Nephron (organoid): ENCODE results near the gene SSR1.
A peak's percentile ranks its signal among the peaks of the same experiment; 100 is the strongest.

Experiments
- H3K27ac Mint-ChIP-seq, 3 experiments: 2 replicates each; pipeline ENCODE4 v1.8.0; 2020; ENCODE audit warnings: mixed read lengths in 3 of 3, mild to moderate bottlenecking in 2 of 3, moderate library complexity in 1 of 3
- H3K27me3 Mint-ChIP-seq: 2 replicates; pipeline ENCODE4 v1.8.0; 2021; ENCODE audit warnings: low read depth, mild to moderate bottlenecking, moderate library complexity, mixed read lengths
- H3K36me3 Mint-ChIP-seq: 2 replicates; pipeline ENCODE4 v1.8.0; 2020; ENCODE audit warnings: low read depth, mixed read lengths
- H3K4me1 Mint-ChIP-seq: 2 replicates; pipeline ENCODE4 v1.8.0; 2020; ENCODE audit warnings: mixed read lengths
- H3K4me3 Mint-ChIP-seq, 3 experiments: 2 replicates each; pipeline ENCODE4 v1.8.0; 2020; ENCODE audit warnings: mild to moderate bottlenecking in 3 of 3, mixed read lengths in 3 of 3, moderate library complexity in 2 of 3
- H3K9me3 Mint-ChIP-seq: 2 replicates; pipeline ENCODE4 v1.8.0; 2020; ENCODE audit warnings: mixed read lengths
- TF ChIP-seq, protein P1 (sequence below), 3 experiments: fragments of 200-600 bp; sonication (generic); IDR thresholded peaks; one replicate each; pipeline ENCODE4 v1.5.0; 2021; ENCODE audit warnings: antibody characterized with exemption in 3 of 3; ENCODE audit not compliant: unreplicated experiment in 3 of 3

The SSR1 gene

DNA sequence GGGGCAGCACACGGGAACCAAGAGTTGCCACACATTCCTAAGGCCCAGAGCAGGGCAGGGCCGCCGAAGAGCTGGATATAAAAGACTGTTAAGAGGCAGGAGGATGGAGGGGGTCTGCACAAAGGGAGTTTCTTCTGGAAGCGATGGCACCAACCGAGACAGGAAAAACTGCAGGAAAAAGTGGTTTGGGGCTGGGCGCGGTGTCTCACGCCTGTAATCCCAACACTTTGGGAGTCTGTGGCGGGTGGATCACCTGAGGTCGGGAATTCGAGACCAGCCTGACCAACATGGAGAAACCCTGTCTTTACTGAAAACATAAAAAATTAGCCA, 41.8 kb downstream of the SSR1 start:
- Mint-ChIP-seq H3K4me1 (peaks cover 18% of the 10 kb centered on the region), H3K36me3 (no peaks in the 10 kb centered on the region), H3K27ac (no peak overlapping the region), H3K27me3 (no peaks in the 10 kb centered on the region), H3K9me3 (no peaks in the 10 kb centered on the region), H3K4me3 (no peak overlapping the region)
- TF ChIP-seq, protein P1, sequence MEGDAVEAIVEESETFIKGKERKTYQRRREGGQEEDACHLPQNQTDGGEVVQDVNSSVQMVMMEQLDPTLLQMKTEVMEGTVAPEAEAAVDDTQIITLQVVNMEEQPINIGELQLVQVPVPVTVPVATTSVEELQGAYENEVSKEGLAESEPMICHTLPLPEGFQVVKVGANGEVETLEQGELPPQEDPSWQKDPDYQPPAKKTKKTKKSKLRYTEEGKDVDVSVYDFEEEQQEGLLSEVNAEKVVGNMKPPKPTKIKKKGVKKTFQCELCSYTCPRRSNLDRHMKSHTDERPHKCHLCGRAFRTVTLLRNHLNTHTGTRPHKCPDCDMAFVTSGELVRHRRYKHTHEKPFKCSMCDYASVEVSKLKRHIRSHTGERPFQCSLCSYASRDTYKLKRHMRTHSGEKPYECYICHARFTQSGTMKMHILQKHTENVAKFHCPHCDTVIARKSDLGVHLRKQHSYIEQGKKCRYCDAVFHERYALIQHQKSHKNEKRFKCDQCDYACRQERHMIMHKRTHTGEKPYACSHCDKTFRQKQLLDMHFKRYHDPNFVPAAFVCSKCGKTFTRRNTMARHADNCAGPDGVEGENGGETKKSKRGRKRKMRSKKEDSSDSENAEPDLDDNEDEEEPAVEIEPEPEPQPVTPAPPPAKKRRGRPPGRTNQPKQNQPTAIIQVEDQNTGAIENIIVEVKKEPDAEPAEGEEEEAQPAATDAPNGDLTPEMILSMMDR (IDR thresholded peaks at IDR 0.05; ENCODE audit: unreplicated experiment in 3 of 3) = no peak

DNA sequence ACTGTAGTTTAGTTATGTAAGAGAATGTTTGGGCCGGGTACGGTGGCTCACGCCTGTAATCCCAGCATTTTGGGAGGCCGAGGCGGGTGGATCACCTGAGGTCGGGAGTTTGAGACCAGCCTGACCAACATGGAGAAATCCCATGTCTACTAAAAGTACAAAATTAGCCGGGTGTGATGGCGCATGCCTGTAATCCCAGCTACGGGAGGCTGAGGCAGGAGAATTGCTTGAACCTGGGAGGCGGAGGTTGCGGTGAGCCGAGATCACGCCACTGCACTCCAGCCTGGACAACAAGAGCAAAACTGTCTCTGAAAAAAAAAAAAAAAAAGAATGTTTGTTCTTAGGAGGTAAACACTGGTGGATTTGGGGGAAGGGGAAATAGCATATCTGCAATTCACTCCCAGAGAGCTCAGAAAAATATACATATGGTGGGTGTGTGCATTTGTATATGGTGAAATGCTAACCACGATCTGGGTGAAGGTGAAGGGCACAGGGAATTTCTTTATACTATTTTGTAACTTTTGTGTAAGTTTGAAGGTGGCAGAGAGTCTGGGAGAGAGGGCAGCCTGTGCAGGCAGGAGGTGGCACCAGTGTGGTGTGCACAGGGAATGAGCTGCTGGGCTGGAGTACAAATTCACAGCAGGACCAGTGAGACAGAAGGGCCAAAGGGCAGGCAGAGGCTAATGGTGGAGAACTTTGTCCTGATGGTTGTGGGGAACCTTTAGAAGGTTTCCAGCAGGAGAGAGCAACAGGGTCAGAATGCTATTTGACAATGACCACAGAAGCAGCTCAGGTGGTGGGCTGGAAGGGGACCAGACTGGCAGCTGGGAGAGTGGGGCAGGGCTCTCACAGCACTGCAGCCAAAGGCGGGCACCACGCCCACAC, 42.4 kb downstream of the SSR1 start:
- Mint-ChIP-seq H3K27me3 (no peaks in the 10 kb centered on the region), H3K9me3 (no peaks in the 10 kb centered on the region), H3K27ac (no peak overlapping the region), H3K4me3 (no peak overlapping the region), H3K36me3 (no peaks in the 10 kb centered on the region), H3K4me1 (peaks cover 18% of the 10 kb centered on the region)
- TF ChIP-seq, protein P1 (IDR thresholded peaks at IDR 0.05; ENCODE audit: unreplicated experiment in 3 of 3) = no peak

DNA sequence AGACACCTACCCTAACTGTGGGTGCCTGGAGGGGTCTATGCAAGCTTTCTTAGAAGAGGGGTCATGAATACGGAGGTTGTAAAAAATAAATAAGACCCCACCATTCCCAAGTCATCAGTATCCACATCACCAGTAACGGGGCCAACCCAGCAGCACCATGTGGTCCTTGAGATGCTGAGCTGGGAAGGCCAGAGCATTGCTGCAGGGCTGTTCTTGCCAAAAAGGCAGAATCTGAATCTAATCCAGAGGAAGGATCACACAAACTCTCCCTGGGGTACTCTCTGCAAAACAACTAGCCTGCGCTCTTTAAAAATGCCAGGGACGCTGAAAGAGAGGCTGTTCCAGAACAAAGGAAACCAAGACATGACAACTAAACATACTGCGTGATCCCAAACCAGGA, 43.2 kb downstream of the SSR1 start:
- no peak overlapping the region for H3K27ac Mint-ChIP-seq
- no peak overlapping the region for H3K4me3 Mint-ChIP-seq
- no peaks in the 10 kb centered on the region for H3K9me3 Mint-ChIP-seq
- TF ChIP-seq, protein P1 (IDR thresholded peaks at IDR 0.05; ENCODE audit: unreplicated experiment in 3 of 3) = no peak
- no peaks in the 10 kb centered on the region for H3K36me3 Mint-ChIP-seq
- H3K27me3 Mint-ChIP-seq = no peaks in the 10 kb centered on the region
- peaks cover 18% of the 10 kb centered on the region for H3K4me1 Mint-ChIP-seq

DNA sequence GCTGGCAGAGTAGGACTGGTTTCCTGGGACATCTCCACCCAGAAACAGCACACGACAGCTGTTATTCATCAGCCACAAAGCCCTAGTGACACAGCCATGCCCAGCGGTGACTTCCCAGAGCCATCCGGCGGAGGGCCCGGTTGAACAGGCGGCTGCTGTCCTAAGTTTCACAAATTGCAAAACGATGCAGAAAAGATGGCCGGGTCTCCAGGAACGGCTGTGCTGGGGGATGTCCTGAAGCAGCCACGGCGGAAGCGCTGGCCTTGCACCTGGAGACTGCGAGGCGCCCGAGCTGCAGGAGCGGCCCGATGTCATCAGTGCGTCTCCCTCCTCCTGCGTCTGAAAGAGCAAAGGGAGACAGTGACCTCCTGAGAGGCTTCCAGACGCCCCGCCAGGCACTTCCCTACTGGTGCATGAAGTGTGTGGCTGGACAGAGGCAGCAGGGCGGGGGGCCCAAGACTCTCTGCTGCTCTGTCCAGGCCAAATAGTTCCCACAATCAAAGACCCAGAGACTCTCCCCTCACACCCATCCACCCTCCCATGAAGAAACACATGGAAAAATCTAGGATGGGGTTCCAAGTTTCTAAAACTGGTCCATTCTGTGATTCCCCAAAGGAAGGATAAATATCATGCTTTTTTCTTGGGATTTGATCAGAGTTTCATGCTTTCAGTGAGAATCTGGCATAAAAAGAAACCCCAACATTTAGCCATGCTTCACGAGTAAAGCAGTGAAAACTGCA, 44.0 kb downstream of the SSR1 start:
- peaks cover 18% of the 10 kb centered on the region for H3K4me1 Mint-ChIP-seq
- H3K4me3 Mint-ChIP-seq = no peak overlapping the region
- TF ChIP-seq, protein P1 (IDR thresholded peaks at IDR 0.05; ENCODE audit: unreplicated experiment in 3 of 3) = no peak
- no peaks in the 10 kb centered on the region for H3K36me3 Mint-ChIP-seq
- no peaks in the 10 kb centered on the region for H3K27me3 Mint-ChIP-seq
- peak overlapping the region in 1 of 3 experiments; percentile 20 for H3K27ac Mint-ChIP-seq
- no peaks in the 10 kb centered on the region for H3K9me3 Mint-ChIP-seq

DNA sequence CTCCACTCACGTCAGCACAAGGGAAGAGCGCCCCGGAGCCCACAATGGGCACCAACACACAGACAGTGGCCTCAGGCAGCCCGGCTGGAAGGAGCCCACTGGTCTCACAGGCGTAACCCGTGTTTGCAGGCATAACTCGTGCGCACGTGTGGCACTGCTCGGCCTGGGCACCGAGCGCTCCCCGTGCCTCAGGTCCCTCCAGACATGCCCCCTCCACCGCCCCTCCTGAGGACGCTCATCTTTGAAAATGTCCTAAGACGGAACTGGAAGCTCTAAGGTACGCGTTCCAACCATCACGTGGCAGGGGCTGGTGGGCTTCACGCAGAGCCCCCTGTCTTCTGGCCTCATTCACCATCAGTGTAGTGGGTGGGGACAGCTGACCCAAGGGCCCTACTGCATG, 44.6 kb downstream of the SSR1 start:
- no peak overlapping the region for H3K27ac Mint-ChIP-seq
- no peaks in the 10 kb centered on the region for H3K27me3 Mint-ChIP-seq
- no peaks in the 10 kb centered on the region for H3K9me3 Mint-ChIP-seq
- peaks cover 18% of the 10 kb centered on the region for H3K4me1 Mint-ChIP-seq
- no peaks in the 10 kb centered on the region for H3K36me3 Mint-ChIP-seq
- TF ChIP-seq, protein P1 (IDR thresholded peaks at IDR 0.05; ENCODE audit: unreplicated experiment in 3 of 3) = no peak
- no peak overlapping the region for H3K4me3 Mint-ChIP-seq
